ENCODE results near the gene ENTREP3.
"Not testable (repeated sequence)": the region's sequence is repeated elsewhere in the genome, so short reads cannot be mapped to it uniquely, and the experiment has no call there.

The ENTREP3 gene, protein sequence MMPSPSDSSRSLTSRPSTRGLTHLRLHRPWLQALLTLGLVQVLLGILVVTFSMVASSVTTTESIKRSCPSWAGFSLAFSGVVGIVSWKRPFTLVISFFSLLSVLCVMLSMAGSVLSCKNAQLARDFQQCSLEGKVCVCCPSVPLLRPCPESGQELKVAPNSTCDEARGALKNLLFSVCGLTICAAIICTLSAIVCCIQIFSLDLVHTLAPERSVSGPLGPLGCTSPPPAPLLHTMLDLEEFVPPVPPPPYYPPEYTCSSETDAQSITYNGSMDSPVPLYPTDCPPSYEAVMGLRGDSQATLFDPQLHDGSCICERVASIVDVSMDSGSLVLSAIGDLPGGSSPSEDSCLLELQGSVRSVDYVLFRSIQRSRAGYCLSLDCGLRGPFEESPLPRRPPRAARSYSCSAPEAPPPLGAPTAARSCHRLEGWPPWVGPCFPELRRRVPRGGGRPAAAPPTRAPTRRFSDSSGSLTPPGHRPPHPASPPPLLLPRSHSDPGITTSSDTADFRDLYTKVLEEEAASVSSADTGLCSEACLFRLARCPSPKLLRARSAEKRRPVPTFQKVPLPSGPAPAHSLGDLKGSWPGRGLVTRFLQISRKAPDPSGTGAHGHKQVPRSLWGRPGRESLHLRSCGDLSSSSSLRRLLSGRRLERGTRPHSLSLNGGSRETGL
- total RNA-seq, result 5.4 to 15.7 (median 9.5) reads per million in 3 experiments

- peak; percentile 65 for DNase-seq
Observed at GRCh38 chr1:155255243-155256007, at the start of gene ENTREP3. TSS of gene ENTREP3 (minus strand) at chr1:155255483. CDS start at chr1:155254877, 606 bp downstream.

DNA sequence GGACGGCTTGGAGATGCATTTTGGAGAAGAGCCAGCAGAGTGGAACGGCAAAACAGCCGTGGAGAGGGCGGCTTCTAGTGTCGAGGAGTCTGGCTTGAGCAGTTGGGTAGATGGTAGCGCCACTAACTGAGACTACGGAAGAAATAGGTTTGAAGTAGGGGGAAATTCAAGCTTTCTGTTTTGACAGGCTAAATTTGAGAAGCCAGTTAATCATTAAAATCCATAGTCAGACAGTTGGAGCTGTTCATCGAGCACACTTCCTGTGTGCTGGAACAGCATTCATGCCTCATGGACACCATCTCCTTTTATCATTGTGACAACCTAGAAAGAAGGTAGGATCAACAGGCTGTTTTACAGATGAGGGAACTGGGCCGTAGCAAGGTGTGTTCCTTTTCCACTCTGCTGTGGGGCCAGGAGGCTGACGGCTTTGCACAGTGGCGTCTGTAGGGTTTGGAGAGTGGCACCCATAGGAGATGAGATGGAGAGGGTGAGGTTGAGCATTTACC is 49.3 kb upstream of the ENTREP3 start:
- DNase-seq, result no peak

- DNase-seq, result no peak
Observed at GRCh38 chr1:155301342-155301841, 46.1 kb upstream of the ENTREP3 start, which contains the start of gene PKLR. TSS of gene PKLR (minus strand) at chr1:155301438. CDS start at chr1:155301395, 43 bp downstream.

GRCh38 chr1:155300553-155301329 is 45.5 kb upstream of the ENTREP3 start:
- no peak for DNase-seq

GRCh38 chr1:155300024-155300423 is 44.7 kb upstream of the ENTREP3 start:
- no peak for DNase-seq

DNA sequence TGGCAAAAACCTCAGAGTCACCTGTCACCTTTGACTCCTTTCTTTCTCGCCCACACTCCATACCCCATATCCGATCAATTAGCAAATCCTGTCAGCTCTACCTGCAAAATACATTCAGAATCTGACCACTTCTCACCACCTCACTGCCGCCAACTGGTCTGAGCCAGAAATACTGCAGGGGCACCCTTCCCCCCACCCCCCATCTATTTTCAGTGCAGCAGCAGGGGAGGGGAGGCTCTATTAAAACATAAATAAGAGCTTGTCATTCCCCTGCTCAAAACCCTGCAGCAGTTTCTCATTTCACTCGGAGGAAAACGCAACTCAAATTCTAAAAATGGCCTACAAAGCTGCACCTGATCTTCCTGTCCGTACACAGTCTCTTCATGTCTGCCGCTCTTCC is 42.1 kb upstream of the ENTREP3 start:
- no peak for DNase-seq

DNA sequence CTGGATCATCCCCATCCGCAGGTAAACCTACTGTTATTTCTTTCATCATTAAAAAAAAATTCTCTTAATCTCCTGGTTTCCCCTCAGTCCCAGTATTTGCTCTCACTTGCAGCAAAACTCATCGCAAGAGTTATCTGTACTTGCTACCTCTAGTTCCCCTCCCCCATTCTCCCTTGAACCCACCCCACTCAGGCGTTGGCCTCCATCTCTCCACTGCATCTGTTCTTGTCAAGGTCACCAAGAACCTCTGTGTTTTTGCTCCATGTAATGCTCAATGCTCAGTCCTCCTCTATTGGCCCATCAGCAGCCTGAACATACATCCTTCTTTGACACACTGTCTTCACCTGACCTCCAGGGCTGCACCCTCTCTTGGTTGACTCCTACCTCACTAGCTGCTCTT is 41.4 kb upstream of the ENTREP3 start:
- no peak for DNase-seq

DNA sequence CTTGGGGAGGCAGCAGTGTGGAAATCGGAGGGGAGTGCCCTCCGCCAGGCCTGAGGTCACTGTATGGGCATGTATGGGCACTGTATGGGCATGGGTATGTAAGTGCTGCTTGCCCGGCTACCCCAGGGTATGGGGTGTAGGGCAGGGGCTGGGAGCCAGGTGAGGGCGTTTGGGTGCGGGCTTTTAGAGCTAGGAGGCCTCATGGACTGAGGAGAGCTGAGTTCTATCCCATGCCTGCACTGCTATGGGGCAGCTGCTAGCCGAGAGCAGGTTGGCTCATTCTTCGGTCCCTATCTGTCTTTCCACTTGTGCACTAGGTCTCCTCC is 40.6 kb upstream of the ENTREP3 start:
- DNase-seq, result no peak

DNA sequence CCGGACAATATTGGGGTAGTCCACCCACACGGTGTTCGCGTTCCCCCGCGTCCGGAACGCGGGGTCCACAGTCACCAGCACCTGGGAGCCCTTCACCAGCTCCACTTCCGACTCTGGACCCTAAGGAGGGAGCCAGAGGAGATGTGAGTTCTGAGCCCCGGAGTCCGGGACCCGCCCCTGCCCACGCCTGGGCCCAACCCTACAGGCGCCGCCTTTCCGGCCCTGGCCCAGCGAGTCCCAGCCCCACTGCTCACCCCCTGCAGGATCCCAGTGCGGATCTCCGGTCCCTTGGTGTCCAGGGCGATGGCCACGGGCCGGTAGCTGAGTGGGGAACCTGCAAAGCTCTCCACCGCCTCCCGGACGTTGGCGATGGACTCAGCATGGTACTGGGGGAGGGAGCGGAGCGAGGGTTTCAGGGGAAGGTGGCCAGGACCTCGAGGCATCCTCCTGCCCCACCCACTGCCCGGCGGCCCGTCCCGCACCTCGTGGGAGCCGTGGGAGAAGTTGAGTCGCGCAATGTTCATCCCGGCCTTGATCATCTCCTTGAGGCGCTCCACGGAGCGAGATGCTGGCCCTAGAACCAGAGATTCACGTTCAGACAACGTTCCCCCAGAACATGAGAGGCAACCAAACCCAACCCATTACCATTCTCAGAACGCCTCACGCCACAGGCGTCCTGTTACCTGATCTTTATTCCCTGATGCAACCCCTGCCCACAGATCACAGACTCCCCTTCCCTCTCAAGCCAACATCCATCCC is 40.1 kb upstream of the ENTREP3 start:
- no peak for DNase-seq

DNA sequence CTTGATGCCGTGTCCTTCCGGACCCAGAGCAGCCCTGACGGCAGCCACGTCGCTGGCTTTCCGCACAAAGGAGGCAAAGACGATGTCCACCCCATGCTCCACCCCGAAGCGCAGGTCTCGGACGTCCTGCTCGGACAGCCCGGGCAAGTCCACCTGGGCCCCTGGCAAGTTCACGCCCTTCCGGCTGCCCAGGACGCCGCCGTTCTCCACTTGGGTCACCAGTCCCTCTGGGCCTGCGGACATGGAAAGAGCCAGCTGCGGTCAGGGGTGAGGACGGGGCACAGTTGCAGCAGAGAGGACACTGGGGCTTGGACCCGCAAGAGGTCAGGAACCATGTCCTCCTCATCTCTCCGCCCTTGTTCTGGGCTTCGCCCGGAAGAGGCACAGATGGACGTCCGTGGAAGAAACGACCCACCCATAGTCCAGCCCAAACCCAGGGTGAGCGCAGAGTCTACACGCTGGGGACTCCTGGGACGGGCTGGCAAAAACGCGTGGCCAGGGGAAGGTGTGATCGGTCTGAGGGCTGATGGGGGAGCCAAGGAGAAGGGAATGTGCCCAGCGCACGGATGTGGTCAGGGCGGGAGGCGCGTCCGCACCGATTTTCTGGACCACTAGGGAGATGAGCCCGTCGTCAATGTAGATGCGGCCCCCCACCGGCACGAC is 39.4 kb upstream of the ENTREP3 start:
- DNase-seq, result no peak

DNA sequence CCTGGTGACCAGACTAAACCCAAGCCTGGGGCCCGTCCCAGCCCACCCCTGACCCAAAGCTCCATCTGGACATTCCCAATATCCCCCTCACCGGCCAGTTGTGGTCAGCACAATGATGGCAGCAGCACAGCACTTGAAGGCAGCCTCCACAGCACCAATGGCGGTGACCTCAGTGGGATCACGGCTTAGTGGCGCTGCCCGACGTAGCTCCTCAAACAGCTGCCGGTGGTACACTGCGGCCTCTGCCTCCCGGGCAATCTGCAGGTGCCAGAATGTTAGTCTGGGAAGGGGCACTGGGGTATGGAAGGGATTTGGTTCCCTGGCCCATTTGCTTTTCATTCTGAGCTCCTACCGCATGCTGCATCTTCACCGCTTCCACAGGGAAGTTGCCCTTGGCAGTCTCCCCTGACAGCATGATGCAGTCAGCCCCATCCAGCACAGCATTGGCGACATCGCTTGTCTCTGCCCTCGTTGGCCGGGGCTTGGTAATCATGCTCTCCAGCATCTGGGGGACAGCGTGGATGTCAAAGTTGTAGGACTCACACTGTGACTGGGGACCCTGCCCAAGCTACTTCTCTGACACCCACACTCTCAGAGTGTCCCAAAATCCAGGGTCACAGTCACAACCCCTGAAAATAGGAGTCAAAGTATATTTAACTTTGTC is 37.9 kb upstream of the ENTREP3 start:
- DNase-seq, result no peak

DNA sequence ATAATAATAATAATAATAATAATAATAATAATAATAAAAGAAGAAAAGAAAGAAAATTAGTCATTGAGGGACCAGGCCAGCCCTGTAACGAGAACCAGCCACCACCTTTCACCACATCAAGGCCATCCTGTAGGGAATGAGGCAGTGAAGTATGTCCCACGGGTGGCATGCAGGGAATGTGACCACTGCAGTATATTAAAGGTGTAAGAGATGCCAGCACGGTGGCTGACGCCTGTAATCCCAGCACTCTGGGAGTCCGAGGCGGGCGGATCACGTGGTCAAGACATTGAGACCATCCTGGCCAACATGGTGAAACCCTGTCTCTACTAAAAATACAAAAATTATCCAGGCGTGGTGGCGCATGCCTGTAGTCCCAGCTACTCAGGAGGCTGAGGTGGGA is 35.7 kb upstream of the ENTREP3 start:
- DNase-seq, result not testable (repeated sequence)

- DNase-seq, result no peak
Observed at GRCh38 chr1:155287987-155288543, 32.8 kb upstream of the ENTREP3 start.

DNA sequence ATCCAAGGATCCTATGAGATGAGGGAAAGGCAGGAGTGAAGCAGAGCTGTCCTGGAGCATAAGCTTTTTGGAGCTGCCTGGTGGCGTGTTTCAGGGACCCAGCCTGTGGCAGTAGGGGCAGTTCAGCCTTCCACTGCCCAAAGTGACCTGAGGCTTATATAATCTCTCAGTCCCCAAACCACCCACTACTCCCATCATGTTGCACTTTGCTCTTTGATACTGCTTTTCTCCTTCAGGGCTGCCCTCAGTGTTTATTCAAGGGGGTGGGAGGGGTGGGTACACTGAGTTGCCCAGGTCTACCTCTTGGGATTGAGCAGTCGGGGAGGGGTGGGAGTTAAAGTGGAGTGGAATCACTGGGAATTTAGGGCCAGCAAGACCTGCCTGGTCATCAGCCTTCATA is 31.3 kb upstream of the ENTREP3 start:
- no peak for DNase-seq

DNA sequence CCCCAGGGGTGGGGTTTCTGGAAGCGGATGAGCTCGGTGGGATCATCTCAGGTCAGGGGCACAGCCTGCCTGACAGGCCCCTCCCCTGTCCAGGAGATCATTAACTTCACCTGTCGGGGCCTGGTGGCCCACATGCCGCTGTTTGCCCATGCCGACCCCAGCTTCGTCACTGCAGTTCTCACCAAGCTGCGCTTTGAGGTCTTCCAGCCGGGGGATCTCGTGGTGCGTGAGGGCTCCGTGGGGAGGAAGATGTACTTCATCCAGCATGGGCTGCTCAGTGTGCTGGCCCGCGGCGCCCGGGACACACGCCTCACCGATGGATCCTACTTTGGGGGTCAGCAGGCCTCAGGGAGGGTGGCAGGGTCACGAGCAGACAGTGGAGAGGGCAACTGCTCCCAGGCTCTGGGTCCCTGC is 30.4 kb upstream of the ENTREP3 start:
- DNase-seq, result no peak

DNA sequence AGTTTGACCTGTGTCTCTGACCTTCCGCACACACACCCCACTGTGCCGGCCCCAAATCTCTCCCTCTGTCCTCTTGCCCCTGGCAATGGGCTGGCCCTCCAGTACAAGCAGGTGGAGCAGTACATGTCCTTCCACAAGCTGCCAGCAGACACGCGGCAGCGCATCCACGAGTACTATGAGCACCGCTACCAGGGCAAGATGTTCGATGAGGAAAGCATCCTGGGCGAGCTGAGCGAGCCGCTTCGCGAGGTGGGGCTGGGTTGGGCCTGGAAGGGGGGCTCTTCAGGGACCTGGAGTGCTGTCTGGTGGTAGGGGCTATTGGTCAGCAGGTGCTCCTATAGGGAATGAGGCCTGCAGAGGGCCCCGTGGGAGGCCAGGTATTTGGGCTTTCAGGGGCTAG is 29.8 kb upstream of the ENTREP3 start:
- DNase-seq, result no peak

DNA sequence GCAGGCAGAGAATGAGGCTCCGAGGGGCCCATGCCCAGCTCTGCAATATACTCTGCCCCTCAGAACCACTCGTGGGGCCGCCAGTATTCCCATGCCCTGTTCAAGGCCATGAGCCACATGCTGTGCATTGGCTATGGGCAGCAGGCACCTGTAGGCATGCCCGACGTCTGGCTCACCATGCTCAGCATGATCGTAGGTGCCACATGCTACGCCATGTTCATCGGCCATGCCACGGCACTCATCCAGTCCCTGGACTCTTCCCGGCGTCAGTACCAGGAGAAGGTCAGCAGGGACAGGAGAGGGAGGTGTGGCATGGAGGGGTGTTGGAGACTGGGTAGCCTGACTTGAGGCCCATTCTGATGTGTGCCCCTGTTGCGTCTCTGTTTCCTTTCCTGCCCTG is 29.2 kb upstream of the ENTREP3 start:
- DNase-seq, result no peak

- DNase-seq, result no peak
Observed at GRCh38 chr1:155282488-155283091, 27.3 kb upstream of the ENTREP3 start.

GRCh38 chr1:155279268-155279667 is 24.0 kb upstream of the ENTREP3 start:
- DNase-seq, result no peak
